ENCODE results near the gene CTNNB1. TPM values are rescaled to one million over a fixed set of nuclear protein-coding genes. Genes with fewer than 3 reads are reported as not detected.
A peak's percentile ranks its signal among the peaks of the same experiment; 100 is the strongest.

CTNNB1 gene
- total RNA-seq, 3 donors from 2014 or later (not counting 1 experiment from before 2014, with no cell fraction given): 213 to 258 (median 230) TPM

DNA sequence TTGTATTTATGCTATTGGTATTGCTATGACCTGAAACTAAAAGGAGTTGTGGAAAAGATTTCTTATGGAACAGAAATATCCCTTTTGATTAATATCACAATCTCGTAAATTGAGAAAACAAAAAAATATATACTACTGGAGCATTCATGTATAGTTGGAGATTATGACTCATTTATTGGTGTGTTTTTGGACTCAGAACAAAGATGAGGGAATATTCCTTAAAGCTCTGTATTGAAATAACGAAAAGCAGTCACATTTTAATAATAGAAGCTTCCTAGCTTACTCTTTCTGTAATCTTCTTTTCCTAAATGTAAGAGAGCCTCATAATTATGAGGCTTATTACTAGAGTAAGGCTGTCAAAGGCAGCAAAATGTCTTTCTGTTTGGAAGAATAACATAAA is 14.3 kb downstream of the CTNNB1 start:
- TF ChIP-seq CTCF (IDR thresholded peaks at IDR 0.05): no peak
- H3K4me1 Mint-ChIP-seq: peaks cover 77 to 79% of the 10 kb centered on the region in 2 donors
- Histone ChIP-seq H3K27me3 (ENCODE audit: control insufficient read depth, insufficient read depth, low read length) (no peaks in the 10 kb centered on the region), H3K9me3 (ENCODE audit: control insufficient read depth, insufficient read depth, low read length) (no peaks in the 10 kb centered on the region), H3K4me3 (ENCODE audit: low read length) (no peak overlapping the region), H3K36me3 (ENCODE audit: control insufficient read depth, insufficient read depth, low read length) (no peaks in the 10 kb centered on the region), H3K27ac (ENCODE audit: low read length) (no peak overlapping the region), H3K4me1 (ENCODE audit: control insufficient read depth, insufficient read depth, low read length) (peaks cover 7% of the 10 kb centered on the region)
- DNase-seq (no peak), ATAC-seq (no peak)
- intact Hi-C loops (cut with micrococcal nuclease): no loop called here
- H3K27ac Mint-ChIP-seq: peak overlapping the region; percentile 60 to 72
- H3K9me3 Mint-ChIP-seq: no peaks in the 10 kb centered on the region
- WGBS (ENCODE audit: insufficient coverage): no CpG with 5 or more reads among the region's 2 CpGs
- peak overlapping the region; percentile 65 for H3K4me3 Mint-ChIP-seq
- no peaks in the 10 kb centered on the region for H3K27me3 Mint-ChIP-seq (ENCODE audit: low read depth in 2 of 2)
- H3K36me3 Mint-ChIP-seq: no peaks in the 10 kb centered on the region

DNA sequence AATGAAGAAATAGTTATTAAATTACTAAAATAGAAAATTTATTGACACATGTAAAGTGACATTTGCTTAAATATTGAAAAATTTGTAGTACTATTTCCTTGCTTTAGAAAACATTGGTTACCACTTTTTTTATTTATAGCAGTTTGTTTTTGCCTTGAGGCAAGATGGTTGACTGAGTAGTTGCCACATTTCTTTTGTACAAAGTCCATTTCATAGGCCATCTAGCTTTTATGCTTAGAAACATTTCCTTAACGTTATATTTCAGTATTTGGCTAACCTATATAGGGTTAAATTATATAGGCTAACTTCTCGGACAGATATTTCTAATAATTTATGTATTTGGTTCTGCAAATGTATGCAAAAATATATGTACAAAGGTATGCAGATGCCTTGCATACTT is 17.1 kb downstream of the CTNNB1 start:
- H3K27me3 ChIP-seq (ENCODE audit: control insufficient read depth, insufficient read depth, low read length): no peaks in the 10 kb centered on the region
- H3K36me3 ChIP-seq (ENCODE audit: control insufficient read depth, insufficient read depth, low read length): no peaks in the 10 kb centered on the region
- peak overlapping the region; percentile 35 to 76 for H3K27ac Mint-ChIP-seq
- no CpG with 5 or more reads among the region's 2 CpGs for WGBS (ENCODE audit: insufficient coverage)
- no peaks in the 10 kb centered on the region for H3K9me3 Mint-ChIP-seq
- no peak overlapping the region for H3K27ac ChIP-seq (ENCODE audit: low read length)
- H3K4me1 Mint-ChIP-seq: peaks cover 87 to 89% of the 10 kb centered on the region in 2 donors
- H3K4me3 Mint-ChIP-seq: no peak overlapping the region
- intact Hi-C loops (cut with micrococcal nuclease): no loop called here
- H3K9me3 ChIP-seq (ENCODE audit: control insufficient read depth, insufficient read depth, low read length): no peaks in the 10 kb centered on the region
- peaks cover 7% of the 10 kb centered on the region for H3K4me1 ChIP-seq (ENCODE audit: control insufficient read depth, insufficient read depth, low read length)
- DNase-seq: no peak
- ATAC-seq: no peak
- no peak overlapping the region for H3K4me3 ChIP-seq (ENCODE audit: low read length)
- H3K27me3 Mint-ChIP-seq (ENCODE audit: low read depth in 2 of 2): no peaks in the 10 kb centered on the region
- H3K36me3 Mint-ChIP-seq: no peaks in the 10 kb centered on the region
- TF ChIP-seq CTCF (IDR thresholded peaks at IDR 0.05): no peak

- no peak overlapping the region for H3K27ac ChIP-seq (ENCODE audit: low read length)
These were observed 17.7 kb downstream of the CTNNB1 start for GRCh38 chr3:41216993-41217392.

More at GRCh38 chr3:41216993-41217392, 17.7 kb downstream of the CTNNB1 start:
- intact Hi-C loops (cut with micrococcal nuclease): no loop called here
- Mint-ChIP-seq H3K27ac (peak overlapping the region; percentile 35 to 76), H3K9me3 (no peaks in the 10 kb centered on the region), H3K4me3 (peak overlapping the region; percentile 4), H3K36me3 (no peaks in the 10 kb centered on the region), H3K4me1 (peaks cover 87 to 89% of the 10 kb centered on the region in 2 donors), H3K27me3 (ENCODE audit: low read depth in 2 of 2) (no peaks in the 10 kb centered on the region)
- Histone ChIP-seq H3K4me1 (ENCODE audit: control insufficient read depth, insufficient read depth, low read length) (peaks cover 8% of the 10 kb centered on the region), H3K27me3 (ENCODE audit: control insufficient read depth, insufficient read depth, low read length) (no peaks in the 10 kb centered on the region), H3K36me3 (ENCODE audit: control insufficient read depth, insufficient read depth, low read length) (no peaks in the 10 kb centered on the region), H3K4me3 (ENCODE audit: low read length) (no peak overlapping the region), H3K9me3 (ENCODE audit: control insufficient read depth, insufficient read depth, low read length) (no peaks in the 10 kb centered on the region)
- peak in 1 of 3 donors; percentile 20 for ATAC-seq
- no peak for DNase-seq
- WGBS (ENCODE audit: insufficient coverage): 67% methylated on average over 1 of the region's 1 CpG
- TF ChIP-seq CTCF (IDR thresholded peaks at IDR 0.05): no peak
